ENCODE measurements around the gene IQGAP1.

Gene IQGAP1

GRCh38 chr15:90437516-90437915 lies 49.5 kb downstream of the IQGAP1 start:
- in situ Hi-C loops (cut with HindIII; ENCODE audit: low pct_unique_long_range_greater_than_20kb, low sequenced_read_pairs), result no loop called here
- peak in 1 of 2 experiments; percentile 16 for DNase-seq (ENCODE audit: low read depth in 1 of 2, low spot score in 1 of 2)
- TF ChIP-seq JUND (IDR thresholded peaks at IDR 0.05; ENCODE audit: low read depth), result no peak

GRCh38 chr15:90439946-90440345 lies 51.9 kb downstream of the IQGAP1 start:
- in situ Hi-C loops (cut with HindIII; ENCODE audit: low pct_unique_long_range_greater_than_20kb, low sequenced_read_pairs), result no loop called here
- no peak for DNase-seq (ENCODE audit: low read depth in 1 of 2, low spot score in 1 of 2)
- TF ChIP-seq JUND (IDR thresholded peaks at IDR 0.05; ENCODE audit: low read depth), result no peak

- DNase-seq (ENCODE audit: low read depth in 1 of 2, low spot score in 1 of 2), result no peak
- in situ Hi-C loops (cut with HindIII; ENCODE audit: low pct_unique_long_range_greater_than_20kb, low sequenced_read_pairs), result no loop called here
- TF ChIP-seq JUND (IDR thresholded peaks at IDR 0.05; ENCODE audit: low read depth), result no peak
Observed at GRCh38 chr15:90441027-90441426, 53.0 kb downstream of the IQGAP1 start.

GRCh38 chr15:90442423-90442822 lies 54.4 kb downstream of the IQGAP1 start:
- in situ Hi-C loops (cut with HindIII; ENCODE audit: low pct_unique_long_range_greater_than_20kb, low sequenced_read_pairs), result no loop called here
- DNase-seq (ENCODE audit: low read depth in 1 of 2, low spot score in 1 of 2), result no peak

GRCh38 chr15:90449206-90449735 lies 61.2 kb downstream of the IQGAP1 start:
- DNase-seq (ENCODE audit: low read depth in 1 of 2, low spot score in 1 of 2), result no peak
- in situ Hi-C loops (cut with HindIII; ENCODE audit: low pct_unique_long_range_greater_than_20kb, low sequenced_read_pairs), result no loop called here
- TF ChIP-seq JUND (IDR thresholded peaks at IDR 0.05; ENCODE audit: low read depth), result no peak

More at GRCh38 chr15:90442423-90442822, 54.4 kb downstream of the IQGAP1 start:
- TF ChIP-seq JUND (IDR thresholded peaks at IDR 0.05; ENCODE audit: low read depth), result no peak

GRCh38 chr15:90451053-90451850 lies 63.2 kb downstream of the IQGAP1 start:
- peak in 1 of 2 experiments; percentile 68 for DNase-seq (ENCODE audit: low read depth in 1 of 2, low spot score in 1 of 2)

GRCh38 chr15:90456236-90456635 lies 68.2 kb downstream of the IQGAP1 start:
- in situ Hi-C loops (cut with HindIII; ENCODE audit: low pct_unique_long_range_greater_than_20kb, low sequenced_read_pairs), result no loop called here
- DNase-seq (ENCODE audit: low read depth in 1 of 2, low spot score in 1 of 2), result no peak
- TF ChIP-seq JUND (IDR thresholded peaks at IDR 0.05; ENCODE audit: low read depth), result no peak

More at GRCh38 chr15:90451053-90451850, 63.2 kb downstream of the IQGAP1 start:
- no peak for TF ChIP-seq JUND (IDR thresholded peaks at IDR 0.05; ENCODE audit: low read depth)
- in situ Hi-C loops (cut with HindIII; ENCODE audit: low pct_unique_long_range_greater_than_20kb, low sequenced_read_pairs), result no loop called here

GRCh38 chr15:90458061-90458460 lies 70.0 kb downstream of the IQGAP1 start:
- TF ChIP-seq JUND (IDR thresholded peaks at IDR 0.05; ENCODE audit: low read depth), result no peak
- DNase-seq (ENCODE audit: low read depth in 1 of 2, low spot score in 1 of 2), result no peak
- in situ Hi-C loops (cut with HindIII; ENCODE audit: low pct_unique_long_range_greater_than_20kb, low sequenced_read_pairs), result no loop called here

GRCh38 chr15:90459368-90459767 lies 71.3 kb downstream of the IQGAP1 start:
- no peak for DNase-seq (ENCODE audit: low read depth in 1 of 2, low spot score in 1 of 2)
- in situ Hi-C loops (cut with HindIII; ENCODE audit: low pct_unique_long_range_greater_than_20kb, low sequenced_read_pairs), result no loop called here
- TF ChIP-seq JUND (IDR thresholded peaks at IDR 0.05; ENCODE audit: low read depth), result no peak

- TF ChIP-seq JUND (IDR thresholded peaks at IDR 0.05; ENCODE audit: low read depth), result no peak
- in situ Hi-C loops (cut with HindIII; ENCODE audit: low pct_unique_long_range_greater_than_20kb, low sequenced_read_pairs), result no loop called here
- DNase-seq (ENCODE audit: low read depth in 1 of 2, low spot score in 1 of 2), result no peak
Observed at GRCh38 chr15:90460142-90460824, 72.2 kb downstream of the IQGAP1 start.

GRCh38 chr15:90463381-90463780 lies 75.3 kb downstream of the IQGAP1 start:
- no peak for DNase-seq (ENCODE audit: low read depth in 1 of 2, low spot score in 1 of 2)
- in situ Hi-C loops (cut with HindIII; ENCODE audit: low pct_unique_long_range_greater_than_20kb, low sequenced_read_pairs), result no loop called here
- TF ChIP-seq JUND (IDR thresholded peaks at IDR 0.05; ENCODE audit: low read depth), result no peak

GRCh38 chr15:90465140-90465929 lies 77.3 kb downstream of the IQGAP1 start:
- in situ Hi-C loops (cut with HindIII; ENCODE audit: low pct_unique_long_range_greater_than_20kb, low sequenced_read_pairs), result no loop called here
- no peak for TF ChIP-seq JUND (IDR thresholded peaks at IDR 0.05; ENCODE audit: low read depth)
- no peak for DNase-seq (ENCODE audit: low read depth in 1 of 2, low spot score in 1 of 2)

Measured in T47D (cell line).